ENCODE measurements around the gene GSTM4. TPM values are rescaled to one million over a fixed set of nuclear protein-coding genes. Genes with fewer than 3 reads are reported as not detected.

Gene GSTM4
- total RNA-seq: 10 to 100 TPM; 16.2 to 20.1 TPM

DNA sequence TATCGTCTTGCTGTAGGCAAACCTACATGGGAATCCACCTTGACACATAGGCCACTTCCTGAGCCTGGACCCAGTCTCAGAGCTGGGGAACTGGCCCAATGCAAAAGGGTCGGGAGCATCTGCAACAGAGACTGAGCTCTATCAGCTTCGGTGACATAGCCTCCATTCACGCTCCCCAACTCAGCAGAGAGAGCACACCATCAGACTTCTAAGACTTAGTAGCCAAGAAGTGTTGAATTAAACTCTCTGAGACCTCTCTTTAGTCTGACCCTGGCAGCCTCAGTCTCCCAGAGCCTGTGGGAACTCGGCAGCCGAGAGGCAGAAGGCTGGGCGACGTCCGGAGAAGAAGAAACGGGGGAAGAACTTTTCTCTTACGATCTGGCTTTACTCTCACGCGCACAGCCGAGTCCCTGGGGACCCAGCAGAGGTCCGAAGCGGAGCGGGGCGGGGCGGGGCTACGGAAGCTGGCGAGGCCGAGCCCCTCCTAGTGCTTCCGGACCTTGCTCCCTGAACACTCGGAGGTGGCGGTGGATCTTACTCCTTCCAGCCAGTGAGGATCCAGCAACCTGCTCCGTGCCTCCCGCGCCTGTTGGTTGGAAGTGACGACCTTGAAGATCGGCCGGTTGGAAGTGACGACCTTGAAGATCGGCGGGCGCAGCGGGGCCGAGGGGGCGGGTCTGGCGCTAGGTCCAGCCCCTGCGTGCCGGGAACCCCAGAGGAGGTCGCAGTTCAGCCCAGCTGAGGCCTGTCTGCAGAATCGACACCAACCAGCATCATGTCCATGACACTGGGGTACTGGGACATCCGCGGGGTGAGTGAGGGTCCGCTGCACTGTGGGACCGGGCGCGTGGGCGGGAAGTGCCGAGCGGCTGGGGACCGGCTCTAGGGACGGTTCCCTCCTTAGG is at the start of gene GSTM4:
Gene GSTM4, plus strand, starts transcription at position 485 of the 905 bp plus-strand sequence. Its CDS starts 291 bp downstream, at position 776.
- ATAC-seq (replicated peaks): peak; percentile 94
- Mint-ChIP-seq H3K4me1 (peaks cover 5% of the 10 kb centered on the region), H3K27ac (peak within 1 kb of the TSS; percentile 91), H3K36me3 (ENCODE audit: low read depth) (no peaks in the 10 kb centered on the region), H3K9me3 (no peaks in the 10 kb centered on the region), H3K4me3 (peak within 1 kb of the TSS; percentile 91), H3K27me3 (peaks cover 4% of the 10 kb centered on the region)

DNA sequence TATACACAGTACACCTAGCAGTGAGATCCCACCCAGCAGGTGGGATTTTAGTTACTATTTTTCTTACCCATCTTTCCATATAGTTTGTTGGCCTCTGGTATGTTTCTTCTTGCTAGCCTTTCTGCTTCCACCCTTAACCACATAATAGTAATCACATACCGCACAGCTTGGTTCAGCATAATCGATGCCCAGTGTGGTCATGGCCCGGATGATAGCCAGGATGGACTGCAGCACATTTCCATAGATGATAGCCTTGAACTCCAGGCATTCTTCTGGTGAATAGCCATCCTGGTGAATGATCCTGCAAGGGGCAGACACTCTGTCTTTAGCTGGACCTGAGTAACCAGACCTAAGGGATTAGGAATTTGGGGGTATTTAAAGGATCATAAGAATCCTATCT is 46.0 kb upstream of the GSTM4 start:
- no peak overlapping the region for H3K27ac Mint-ChIP-seq
- ATAC-seq (replicated peaks): no peak
- no peaks in the 10 kb centered on the region for H3K4me1 Mint-ChIP-seq
- H3K27me3 Mint-ChIP-seq: no peaks in the 10 kb centered on the region
- no peaks in the 10 kb centered on the region for H3K9me3 Mint-ChIP-seq
- H3K36me3 Mint-ChIP-seq (ENCODE audit: low read depth): no peaks in the 10 kb centered on the region
- H3K4me3 Mint-ChIP-seq: no peak overlapping the region

DNA sequence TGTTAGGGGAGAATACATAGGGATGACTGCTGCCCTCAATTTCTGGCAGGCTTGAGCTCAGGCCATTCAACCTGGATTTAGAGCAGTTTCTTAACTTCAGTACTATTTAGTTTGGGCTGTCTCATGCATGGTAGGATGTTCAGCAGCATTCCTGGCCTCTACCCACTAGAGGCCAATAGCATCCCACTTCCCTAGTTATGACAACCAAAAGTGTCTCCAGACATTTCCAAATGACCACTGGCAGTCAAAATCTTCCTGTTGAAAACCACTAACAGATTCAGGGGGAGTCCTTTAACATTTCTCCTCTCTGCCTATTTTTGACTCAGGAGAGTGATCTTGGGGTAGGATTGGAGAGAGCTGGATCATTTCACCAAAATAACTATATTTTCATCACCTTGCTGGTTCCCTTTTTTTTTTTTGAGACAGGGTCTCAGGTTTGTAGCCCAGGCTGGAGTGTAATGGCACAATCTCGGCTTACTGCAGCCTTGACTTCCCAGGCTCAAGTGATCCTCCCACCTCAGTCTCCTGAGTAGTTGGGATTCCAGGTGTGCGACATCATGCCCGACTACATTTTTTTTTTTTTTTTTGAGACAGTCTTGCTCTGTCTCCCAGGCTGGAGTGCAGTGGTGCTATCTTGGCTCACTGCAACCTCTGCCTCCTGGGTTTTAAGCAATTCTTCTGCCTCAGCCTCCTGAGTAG is 45.1 kb upstream of the GSTM4 start:
- ATAC-seq (replicated peaks): no peak
- Mint-ChIP-seq H3K4me1 (peaks cover 1% of the 10 kb centered on the region), H3K36me3 (ENCODE audit: low read depth) (no peaks in the 10 kb centered on the region), H3K27me3 (no peaks in the 10 kb centered on the region), H3K27ac (no peak overlapping the region), H3K4me3 (no peak overlapping the region), H3K9me3 (no peaks in the 10 kb centered on the region)

DNA sequence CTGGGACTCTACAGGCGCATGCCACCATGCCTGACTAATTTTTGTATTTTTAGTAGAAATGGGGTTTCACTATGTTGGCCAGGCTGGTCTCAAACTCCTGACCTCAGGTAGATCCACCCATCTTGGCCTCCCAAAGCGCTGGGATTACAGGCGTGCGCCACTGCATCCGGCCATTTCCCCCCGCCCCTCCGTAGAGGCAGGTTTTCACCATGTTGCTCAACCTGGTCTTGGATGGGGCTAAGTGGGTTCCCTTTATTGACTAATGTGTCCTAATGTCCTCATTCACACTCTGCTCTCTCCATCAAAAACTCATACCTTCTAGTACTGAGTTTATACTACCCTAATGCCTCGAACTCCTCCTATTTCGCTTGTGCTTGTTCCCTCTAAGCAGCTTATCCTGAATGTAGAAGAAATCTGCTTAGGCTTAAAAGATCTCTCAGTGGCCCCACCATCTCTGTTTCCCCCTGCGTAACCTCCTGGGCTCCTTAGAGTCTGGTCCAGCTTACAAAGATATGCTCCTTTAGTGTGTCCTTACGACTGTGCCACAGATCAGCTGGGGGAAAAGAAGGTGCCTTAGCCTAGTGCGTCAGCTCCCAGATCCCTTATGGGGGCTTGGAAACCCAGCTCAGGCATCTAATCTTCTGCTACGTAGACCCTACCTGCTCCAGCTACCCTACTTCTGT is 44.5 kb upstream of the GSTM4 start:
- H3K27me3 Mint-ChIP-seq: no peaks in the 10 kb centered on the region

DNA sequence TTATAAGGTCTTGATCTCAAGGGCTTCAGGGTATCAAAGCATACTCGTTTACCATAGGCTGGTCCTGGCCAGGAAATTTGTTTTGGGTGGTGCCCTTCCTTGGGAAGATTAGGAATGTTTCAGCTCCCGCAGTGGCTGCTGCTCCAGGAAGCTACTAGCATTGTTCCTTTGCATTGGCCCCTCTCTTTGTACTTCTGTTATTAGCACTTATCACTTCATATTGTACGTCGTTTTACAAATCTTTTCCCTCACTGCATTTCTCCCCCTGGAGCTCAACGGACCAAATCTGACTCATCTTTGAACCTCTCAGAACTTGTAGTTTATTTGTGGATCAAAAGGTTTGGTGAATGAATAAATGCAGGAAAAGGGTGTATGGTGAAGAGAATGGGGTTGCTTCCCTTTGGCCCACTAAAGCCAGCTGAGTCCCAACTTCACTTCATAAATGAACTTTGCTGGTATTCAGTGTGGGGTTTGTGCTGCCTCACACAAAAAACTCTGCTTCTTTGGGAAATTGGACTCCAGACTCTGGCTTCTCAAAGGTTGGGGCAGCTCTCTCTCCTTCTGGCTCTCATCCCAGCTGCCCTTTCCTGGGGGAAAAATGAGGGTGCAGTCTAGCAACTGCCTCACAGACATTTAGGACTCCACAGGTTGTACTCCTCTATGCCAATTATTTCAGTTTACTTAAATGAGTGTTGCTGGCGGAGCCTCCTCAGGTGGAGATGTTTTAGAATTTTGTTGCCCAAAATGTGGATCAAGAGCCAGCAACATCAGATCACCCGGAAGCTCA is 42.3 kb upstream of the GSTM4 start:
- Mint-ChIP-seq H3K27ac (no peak overlapping the region), H3K27me3 (no peaks in the 10 kb centered on the region), H3K4me3 (no peak overlapping the region), H3K4me1 (peaks cover 22% of the 10 kb centered on the region), H3K36me3 (ENCODE audit: low read depth) (no peaks in the 10 kb centered on the region), H3K9me3 (no peaks in the 10 kb centered on the region)
- ATAC-seq (replicated peaks): no peak

More for the DNA sequence above, 44.5 kb upstream of the GSTM4 start:
- Mint-ChIP-seq H3K4me3 (no peak overlapping the region), H3K27ac (no peak overlapping the region), H3K9me3 (no peaks in the 10 kb centered on the region), H3K4me1 (peaks cover 8% of the 10 kb centered on the region), H3K36me3 (ENCODE audit: low read depth) (no peaks in the 10 kb centered on the region)
- ATAC-seq (replicated peaks): no peak

DNA sequence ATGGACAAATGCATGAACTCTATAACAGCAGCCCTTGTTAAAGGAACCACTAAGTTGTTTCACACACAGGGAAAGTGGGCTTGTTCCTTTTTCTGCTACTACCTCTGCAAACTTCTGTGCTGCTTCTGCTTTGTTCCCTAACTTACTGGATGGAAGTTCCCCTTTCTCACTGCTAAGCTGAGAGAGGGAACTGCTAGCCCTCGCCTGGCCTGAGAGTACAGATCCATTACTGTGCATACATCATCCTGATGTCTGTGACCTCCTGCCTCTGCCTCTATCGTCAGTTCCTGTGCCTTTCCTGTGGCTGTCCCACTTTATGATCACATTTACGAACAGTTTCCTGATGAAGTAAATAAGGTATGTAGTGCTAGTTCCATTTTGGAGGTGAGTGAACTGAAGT is 40.0 kb upstream of the GSTM4 start:
- peak overlapping the region; percentile 77 for H3K27ac Mint-ChIP-seq
- no peaks in the 10 kb centered on the region for H3K27me3 Mint-ChIP-seq
- peaks cover 30% of the 10 kb centered on the region for H3K4me1 Mint-ChIP-seq
- peak overlapping the region; percentile 58 for H3K4me3 Mint-ChIP-seq
- H3K36me3 Mint-ChIP-seq (ENCODE audit: low read depth): peaks cover 19% of the 10 kb centered on the region
- no peak for ATAC-seq (replicated peaks)
- no peaks in the 10 kb centered on the region for H3K9me3 Mint-ChIP-seq

DNA sequence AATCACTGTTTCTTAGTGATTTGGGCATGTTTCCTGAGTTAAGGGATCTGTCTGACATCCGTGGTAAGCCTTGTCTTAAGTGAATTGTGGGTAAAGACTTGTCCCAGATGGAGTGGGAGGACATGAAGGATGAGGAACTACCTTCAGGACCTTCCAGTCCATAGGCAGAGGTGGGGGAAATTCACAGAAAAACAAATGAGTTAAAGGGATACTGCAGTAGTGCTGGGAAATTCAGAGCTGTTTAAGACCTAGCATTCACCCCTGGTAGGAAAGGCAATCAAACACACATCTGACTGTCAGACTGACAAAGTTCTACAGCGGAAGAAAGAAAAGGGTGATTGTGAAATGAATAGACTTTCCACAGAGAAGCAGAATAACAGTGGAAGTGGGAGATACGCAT is 39.5 kb upstream of the GSTM4 start:
- no peak for ATAC-seq (replicated peaks)
- peaks cover 30% of the 10 kb centered on the region for H3K4me1 Mint-ChIP-seq
- H3K4me3 Mint-ChIP-seq: peak overlapping the region; percentile 58
- H3K27ac Mint-ChIP-seq: peak overlapping the region; percentile 77
- peaks cover 22% of the 10 kb centered on the region for H3K36me3 Mint-ChIP-seq (ENCODE audit: low read depth)
- H3K27me3 Mint-ChIP-seq: no peaks in the 10 kb centered on the region
- H3K9me3 Mint-ChIP-seq: no peaks in the 10 kb centered on the region

DNA sequence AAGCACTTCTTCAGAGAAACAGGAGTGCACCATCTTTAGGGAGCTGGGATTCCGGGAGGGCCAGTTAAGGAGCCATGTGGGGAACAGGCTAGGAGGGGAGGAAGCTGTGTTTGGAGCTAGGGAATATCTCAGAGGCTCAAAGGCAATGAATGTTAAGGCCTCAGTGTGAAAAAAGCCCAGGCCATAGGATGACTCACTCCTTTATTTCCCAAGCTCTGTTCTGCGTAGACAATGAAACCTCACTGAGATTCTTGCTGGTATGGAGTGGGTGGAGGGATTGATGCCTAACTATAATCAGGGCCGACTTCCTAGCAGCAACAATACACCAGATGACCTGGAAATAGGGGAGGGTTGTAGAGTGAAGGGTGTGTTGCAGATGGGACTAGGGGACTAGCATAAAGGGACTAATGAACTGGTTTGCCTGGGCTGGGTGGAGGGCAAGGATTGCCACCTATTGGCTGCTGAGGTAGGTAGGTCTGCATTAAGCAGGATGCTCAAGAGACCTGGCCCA is 38.6 kb upstream of the GSTM4 start:
- peak; percentile 40 for ATAC-seq (replicated peaks)
- Mint-ChIP-seq H3K27me3 (no peaks in the 10 kb centered on the region), H3K9me3 (no peaks in the 10 kb centered on the region), H3K4me1 (peaks cover 39% of the 10 kb centered on the region), H3K27ac (peak overlapping the region; percentile 77), H3K36me3 (ENCODE audit: low read depth) (peaks cover 30% of the 10 kb centered on the region), H3K4me3 (peak overlapping the region; percentile 58)

DNA sequence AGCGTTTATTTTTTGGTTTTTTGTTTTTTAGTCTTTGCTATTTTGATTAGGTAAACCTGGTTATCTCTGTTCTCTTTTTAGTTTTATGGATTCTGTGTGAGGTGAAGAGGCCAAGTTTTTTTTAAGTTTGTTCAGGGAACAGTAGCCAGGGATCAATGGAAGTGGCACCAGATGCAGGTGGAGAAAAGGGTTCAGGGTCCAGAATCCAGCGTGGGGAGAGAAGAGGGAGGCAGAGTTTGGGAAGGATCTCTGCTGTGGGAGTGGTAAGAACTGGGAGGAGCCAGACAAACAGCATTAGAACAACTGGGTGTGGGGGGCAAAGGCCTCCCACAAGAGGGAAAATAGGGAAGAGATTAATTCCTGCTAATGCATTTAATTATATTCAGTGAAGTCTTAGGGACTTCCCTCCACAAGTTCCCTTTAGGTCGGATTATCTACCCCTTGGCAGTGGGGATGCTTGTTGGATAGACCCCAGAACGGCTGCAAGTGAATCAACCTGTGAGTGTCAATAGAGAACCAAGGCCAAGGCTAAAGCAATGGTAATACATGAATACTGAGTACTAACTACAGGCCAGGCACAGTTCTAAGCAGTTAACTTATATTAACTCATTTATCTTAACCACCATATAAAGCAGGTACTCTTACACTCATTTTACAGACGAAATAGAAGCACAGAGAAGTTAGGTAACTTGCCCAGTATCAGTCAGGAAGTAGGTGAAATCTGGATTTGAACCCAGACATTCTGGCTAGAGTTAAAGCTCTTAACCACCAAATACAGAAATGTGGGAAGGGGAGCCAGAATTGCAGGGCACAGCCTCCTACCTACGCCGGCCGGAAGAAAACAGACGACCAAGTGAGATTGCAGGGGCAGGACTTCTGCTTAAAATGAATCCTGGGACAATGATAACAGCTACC is 37.0 kb upstream of the GSTM4 start:
- Mint-ChIP-seq H3K4me1 (peaks cover 43% of the 10 kb centered on the region), H3K36me3 (ENCODE audit: low read depth) (peaks cover 30% of the 10 kb centered on the region), H3K9me3 (no peaks in the 10 kb centered on the region), H3K27me3 (no peaks in the 10 kb centered on the region), H3K4me3 (peak overlapping the region; percentile 97), H3K27ac (peak overlapping the region; percentile 99)
- no peak for ATAC-seq (replicated peaks)

DNA sequence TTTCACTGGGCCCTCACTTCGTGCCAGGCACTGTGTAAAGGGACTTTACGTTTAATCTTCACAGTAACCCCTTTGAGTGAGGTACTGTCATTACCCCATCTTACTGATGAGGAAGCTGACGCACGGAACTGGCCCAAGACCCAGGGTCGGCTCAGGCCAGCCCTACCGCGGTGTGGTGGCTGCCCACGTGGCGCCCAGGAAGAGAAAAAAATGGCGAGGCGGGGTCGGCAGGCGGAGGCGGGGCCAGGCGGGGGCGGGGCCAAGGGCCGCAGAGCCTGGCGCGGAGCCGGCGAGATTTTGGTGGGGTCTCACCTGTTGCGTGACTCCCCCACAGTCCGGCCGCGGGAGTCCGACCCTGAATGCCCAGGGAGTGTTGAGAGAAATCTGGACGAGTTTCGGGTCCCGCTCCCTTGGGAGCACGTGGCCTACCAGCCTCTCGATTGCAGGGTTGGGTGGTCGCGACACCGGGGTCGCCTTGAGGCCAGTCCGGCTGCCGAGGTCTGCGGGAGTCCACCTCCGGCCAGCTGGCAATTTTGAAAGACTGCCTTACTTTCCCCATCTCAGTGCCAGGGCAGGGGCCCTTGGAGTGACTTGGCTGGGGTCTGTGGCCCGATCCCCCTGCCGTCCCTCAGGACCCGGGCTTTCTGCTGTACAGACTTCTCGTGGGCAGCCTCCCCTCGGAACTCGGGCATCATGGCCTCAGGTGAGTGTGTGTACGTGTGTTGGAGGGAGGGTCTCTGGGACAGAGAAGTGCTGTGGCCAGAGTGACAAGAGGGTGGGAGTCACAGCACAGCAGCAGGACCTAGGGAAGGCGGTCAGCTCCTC is 36.1 kb upstream of the GSTM4 start, which contains the start of the genes AMPD2 and GNAT2:
Gene AMPD2, plus strand, starts transcription at position 262 of the 825 bp plus-strand sequence. CDS start 1,339 bp downstream, outside the sequence.
Gene GNAT2, minus strand, starts transcription at position 41 of the 825 bp plus-strand sequence. CDS start 6,746 bp downstream, outside the sequence.
- ATAC-seq (replicated peaks): peak; percentile 61
- no peaks in the 10 kb centered on the region for H3K9me3 Mint-ChIP-seq

DNA sequence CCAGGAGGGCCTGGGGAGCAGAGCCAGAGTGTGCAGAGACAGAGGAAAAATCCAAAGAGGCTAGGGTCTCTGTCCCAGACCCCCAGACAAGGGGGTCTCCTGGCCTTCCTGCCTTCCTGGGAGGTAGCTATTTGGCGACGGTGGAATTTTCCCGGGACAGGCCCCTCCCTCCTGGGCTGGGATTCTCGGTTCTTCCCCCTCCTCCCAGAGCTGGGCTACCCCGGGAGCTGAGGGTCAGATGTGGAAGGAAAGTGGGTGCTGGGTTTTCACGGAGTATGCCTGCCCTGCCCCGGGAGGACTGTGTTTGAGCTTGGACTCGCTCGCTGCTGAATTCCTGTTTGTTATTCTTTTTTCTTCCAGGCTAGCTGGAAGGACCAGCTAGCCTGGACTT is 35.5 kb upstream of the GSTM4 start:
- ATAC-seq (replicated peaks): peak; percentile 2
- Mint-ChIP-seq H3K4me1 (peaks cover 43% of the 10 kb centered on the region), H3K9me3 (no peaks in the 10 kb centered on the region), H3K4me3 (peak overlapping the region; percentile 97), H3K36me3 (ENCODE audit: low read depth) (peaks cover 32% of the 10 kb centered on the region), H3K27me3 (no peaks in the 10 kb centered on the region), H3K27ac (peak overlapping the region; percentile 99)

More for the DNA sequence above, 36.1 kb upstream of the GSTM4 start, which contains the start of the genes AMPD2 and GNAT2:
- Mint-ChIP-seq H3K4me3 (peak within 1 kb of the TSS; percentile 97), H3K27me3 (no peaks in the 10 kb centered on the region), H3K4me1 (peaks cover 43% of the 10 kb centered on the region), H3K27ac (peak within 1 kb of the TSS; percentile 99), H3K36me3 (ENCODE audit: low read depth) (peaks cover 30% of the 10 kb centered on the region)

DNA sequence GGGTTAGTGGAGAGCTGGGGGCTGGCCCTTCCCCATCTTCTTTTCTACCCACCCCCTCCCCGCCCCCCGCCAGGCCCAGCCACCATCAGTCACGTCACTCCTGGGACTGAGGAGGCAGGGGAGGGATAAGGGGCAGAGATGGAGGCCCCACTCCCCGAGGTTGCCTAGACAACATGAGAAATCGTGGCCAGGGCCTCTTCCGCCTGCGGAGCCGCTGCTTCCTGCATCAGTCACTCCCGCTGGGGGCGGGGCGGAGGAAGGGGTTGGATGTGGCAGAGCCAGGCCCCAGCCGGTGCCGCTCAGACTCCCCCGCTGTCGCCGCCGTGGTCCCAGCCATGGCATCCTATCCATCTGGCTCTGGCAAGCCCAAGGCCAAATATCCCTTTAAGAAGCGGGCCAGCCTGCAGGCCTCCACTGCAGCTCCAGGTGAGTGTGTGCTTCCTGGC is 35.0 kb upstream of the GSTM4 start:
- ATAC-seq (replicated peaks): peak; percentile 87
- Mint-ChIP-seq H3K9me3 (no peaks in the 10 kb centered on the region), H3K27me3 (no peaks in the 10 kb centered on the region), H3K4me1 (peaks cover 40% of the 10 kb centered on the region), H3K36me3 (ENCODE audit: low read depth) (peaks cover 36% of the 10 kb centered on the region), H3K27ac (peak overlapping the region; percentile 99), H3K4me3 (peak overlapping the region; percentile 97)

All from activated T-helper 17 cell treated with anti-CD3 and anti-CD28 coated beads, Interleukin-2, amount 50 U/mL, for 72 hours (primary cell).